Measurements from ENCODE around the gene PLCG1.

PLCG1 gene

DNA sequence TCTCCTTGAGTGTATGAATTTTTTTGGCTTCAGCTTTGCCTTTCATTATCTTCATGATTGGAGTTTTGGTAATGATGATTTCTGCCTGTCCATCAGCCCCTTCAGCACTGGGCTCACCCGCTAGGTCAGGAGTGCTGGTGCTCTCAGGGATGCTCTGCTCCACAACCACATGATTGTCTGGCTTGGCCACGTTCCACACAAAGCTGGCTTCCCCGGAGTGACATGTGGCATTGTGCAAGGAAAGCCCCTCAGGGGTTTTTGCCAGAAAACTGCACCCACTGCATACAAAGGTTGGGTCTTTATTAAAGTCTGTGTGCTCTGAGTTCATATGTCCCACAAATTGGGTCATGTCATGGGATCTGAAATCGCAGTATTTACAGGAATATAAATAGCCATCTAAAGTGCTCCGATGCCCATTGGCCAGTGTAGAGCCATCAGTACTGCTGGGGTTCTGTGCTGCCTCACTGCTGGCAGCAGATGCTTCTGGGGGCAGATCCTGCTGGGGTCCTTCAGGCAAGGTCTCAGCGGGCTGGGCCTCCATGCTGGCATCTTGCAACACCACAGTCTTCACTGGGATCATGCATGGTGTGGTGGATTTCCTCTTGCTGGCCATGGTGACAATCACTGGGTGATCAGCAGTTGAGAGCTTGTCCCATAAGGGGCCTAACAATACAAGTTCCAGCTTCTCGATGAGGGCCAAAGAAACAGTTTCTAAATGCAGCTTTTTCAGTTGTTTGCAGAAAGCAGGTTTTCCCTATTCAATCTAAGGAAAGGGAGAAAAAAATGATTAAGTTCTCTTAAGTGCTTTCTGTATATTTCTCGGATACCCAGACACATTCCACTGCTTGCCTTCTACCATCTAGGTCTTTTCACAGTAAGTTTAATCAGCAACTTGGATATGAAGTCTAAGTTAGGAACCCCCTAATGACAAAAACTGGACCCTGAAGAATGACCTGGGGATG lies 67.2 kb downstream of the PLCG1 start:
- no peaks in the 10 kb centered on the region for H3K4me1 Mint-ChIP-seq
- H3K9me3 Mint-ChIP-seq, result peaks cover 32% of the 10 kb centered on the region
- TF ChIP-seq, protein P1, sequence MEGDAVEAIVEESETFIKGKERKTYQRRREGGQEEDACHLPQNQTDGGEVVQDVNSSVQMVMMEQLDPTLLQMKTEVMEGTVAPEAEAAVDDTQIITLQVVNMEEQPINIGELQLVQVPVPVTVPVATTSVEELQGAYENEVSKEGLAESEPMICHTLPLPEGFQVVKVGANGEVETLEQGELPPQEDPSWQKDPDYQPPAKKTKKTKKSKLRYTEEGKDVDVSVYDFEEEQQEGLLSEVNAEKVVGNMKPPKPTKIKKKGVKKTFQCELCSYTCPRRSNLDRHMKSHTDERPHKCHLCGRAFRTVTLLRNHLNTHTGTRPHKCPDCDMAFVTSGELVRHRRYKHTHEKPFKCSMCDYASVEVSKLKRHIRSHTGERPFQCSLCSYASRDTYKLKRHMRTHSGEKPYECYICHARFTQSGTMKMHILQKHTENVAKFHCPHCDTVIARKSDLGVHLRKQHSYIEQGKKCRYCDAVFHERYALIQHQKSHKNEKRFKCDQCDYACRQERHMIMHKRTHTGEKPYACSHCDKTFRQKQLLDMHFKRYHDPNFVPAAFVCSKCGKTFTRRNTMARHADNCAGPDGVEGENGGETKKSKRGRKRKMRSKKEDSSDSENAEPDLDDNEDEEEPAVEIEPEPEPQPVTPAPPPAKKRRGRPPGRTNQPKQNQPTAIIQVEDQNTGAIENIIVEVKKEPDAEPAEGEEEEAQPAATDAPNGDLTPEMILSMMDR (IDR thresholded peaks at IDR 0.05; ENCODE audit: unreplicated experiment in 3 of 3), result no peak
- no peak overlapping the region for H3K27ac Mint-ChIP-seq
- peaks cover 6% of the 10 kb centered on the region for H3K27me3 Mint-ChIP-seq (ENCODE audit: low read depth)
- peaks cover 76% of the 10 kb centered on the region for H3K36me3 Mint-ChIP-seq (ENCODE audit: low read depth)
- no peak overlapping the region for H3K4me3 Mint-ChIP-seq

DNA sequence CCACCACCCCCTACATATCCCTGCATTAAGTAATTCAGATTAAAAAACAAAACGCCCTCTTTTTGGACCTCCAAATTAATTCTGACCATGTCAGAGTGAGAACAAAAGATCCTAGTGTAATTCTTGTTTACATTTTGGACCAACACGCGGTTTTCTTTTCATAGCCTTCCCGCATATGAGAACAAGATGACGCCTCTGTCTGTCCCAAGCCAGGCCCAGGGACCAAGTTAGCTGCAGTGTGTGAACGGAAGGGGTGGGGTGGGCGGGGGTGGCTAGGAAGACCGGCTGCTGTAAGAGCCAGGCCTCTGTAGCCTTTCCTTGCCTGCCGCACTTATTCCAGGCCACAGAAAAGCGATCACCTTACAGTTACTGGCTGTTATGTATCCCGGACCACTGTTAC lies 68.0 kb downstream of the PLCG1 start:
- H3K27ac Mint-ChIP-seq, result no peak overlapping the region
- H3K36me3 Mint-ChIP-seq (ENCODE audit: low read depth), result peaks cover 71% of the 10 kb centered on the region
- H3K27me3 Mint-ChIP-seq (ENCODE audit: low read depth), result peaks cover 6% of the 10 kb centered on the region
- TF ChIP-seq, protein P1 (IDR thresholded peaks at IDR 0.05; ENCODE audit: unreplicated experiment in 3 of 3), result no peak
- no peak overlapping the region for H3K4me3 Mint-ChIP-seq
- H3K4me1 Mint-ChIP-seq, result no peaks in the 10 kb centered on the region
- peaks cover 28% of the 10 kb centered on the region for H3K9me3 Mint-ChIP-seq

- Mint-ChIP-seq H3K27ac (no peak overlapping the region), H3K36me3 (ENCODE audit: low read depth) (peaks cover 3% of the 10 kb centered on the region), H3K9me3 (peaks cover 2% of the 10 kb centered on the region), H3K4me1 (no peaks in the 10 kb centered on the region), H3K27me3 (ENCODE audit: low read depth) (no peaks in the 10 kb centered on the region), H3K4me3 (no peak overlapping the region)
- TF ChIP-seq, protein P1 (IDR thresholded peaks at IDR 0.05; ENCODE audit: unreplicated experiment in 3 of 3), result no peak
Observed at GRCh38 chr20:41213150-41213820, 75.9 kb downstream of the PLCG1 start.

DNA sequence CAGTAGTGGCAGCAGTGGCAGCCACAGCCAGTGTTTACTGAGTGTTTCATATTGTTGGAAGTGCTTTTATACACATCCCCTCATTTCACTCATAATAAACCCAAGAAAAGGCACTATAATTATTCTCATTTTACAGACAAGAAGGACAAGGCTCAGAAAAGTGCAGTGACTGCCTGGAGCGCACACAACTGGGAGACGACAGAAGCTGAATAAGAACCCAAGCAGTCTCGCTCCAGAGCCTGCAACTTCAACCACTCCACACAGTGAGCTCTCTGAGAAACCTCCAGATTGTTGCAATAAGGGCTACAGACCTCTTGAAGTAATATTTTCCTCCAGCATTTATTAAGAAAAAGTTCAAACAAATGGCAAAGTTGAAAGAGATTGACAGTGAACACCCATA lies 76.9 kb downstream of the PLCG1 start:
- Mint-ChIP-seq H3K36me3 (ENCODE audit: low read depth) (peaks cover 2% of the 10 kb centered on the region), H3K4me3 (no peak overlapping the region), H3K27me3 (ENCODE audit: low read depth) (no peaks in the 10 kb centered on the region), H3K9me3 (peaks cover 1% of the 10 kb centered on the region), H3K27ac (no peak overlapping the region), H3K4me1 (no peaks in the 10 kb centered on the region)
- TF ChIP-seq, protein P1 (IDR thresholded peaks at IDR 0.05; ENCODE audit: unreplicated experiment in 3 of 3), result no peak

DNA sequence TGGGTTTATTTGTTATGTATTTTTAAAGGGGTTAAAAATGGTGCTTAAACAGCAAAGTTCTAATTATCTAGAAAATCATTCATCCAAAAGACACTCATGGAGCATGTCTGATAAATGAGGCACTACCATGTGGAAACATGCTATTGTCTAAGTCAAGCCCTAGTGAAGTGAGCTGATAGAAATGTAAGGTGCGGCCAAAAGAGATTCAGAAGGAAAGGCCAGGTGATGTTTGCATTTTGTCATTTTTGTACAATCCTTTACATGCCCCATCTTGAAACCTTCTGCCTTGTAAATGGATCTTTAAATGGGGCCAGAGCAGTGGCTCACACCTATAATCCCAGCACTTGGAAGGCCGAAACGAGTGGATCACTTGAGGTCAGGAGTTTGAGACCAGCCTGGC lies 77.3 kb downstream of the PLCG1 start:
- H3K4me1 Mint-ChIP-seq, result no peaks in the 10 kb centered on the region
- TF ChIP-seq, protein P1 (IDR thresholded peaks at IDR 0.05; ENCODE audit: unreplicated experiment in 3 of 3), result no peak
- no peaks in the 10 kb centered on the region for H3K27me3 Mint-ChIP-seq (ENCODE audit: low read depth)
- no peaks in the 10 kb centered on the region for H3K36me3 Mint-ChIP-seq (ENCODE audit: low read depth)
- no peaks in the 10 kb centered on the region for H3K9me3 Mint-ChIP-seq
- no peak overlapping the region for H3K27ac Mint-ChIP-seq
- no peak overlapping the region for H3K4me3 Mint-ChIP-seq

All from nephron (organoid).